ENCODE data around the gene IL1F10. TPM values are rescaled to one million over a fixed set of nuclear protein-coding genes. Genes with fewer than 3 reads are reported as not detected.

The IL1F10 gene
- total and polyA plus RNA-seq, 10 of the 15 experiments (the other 5 are each of a cell fraction or from before 2014, with no cell fraction given), result not detected

DNA sequence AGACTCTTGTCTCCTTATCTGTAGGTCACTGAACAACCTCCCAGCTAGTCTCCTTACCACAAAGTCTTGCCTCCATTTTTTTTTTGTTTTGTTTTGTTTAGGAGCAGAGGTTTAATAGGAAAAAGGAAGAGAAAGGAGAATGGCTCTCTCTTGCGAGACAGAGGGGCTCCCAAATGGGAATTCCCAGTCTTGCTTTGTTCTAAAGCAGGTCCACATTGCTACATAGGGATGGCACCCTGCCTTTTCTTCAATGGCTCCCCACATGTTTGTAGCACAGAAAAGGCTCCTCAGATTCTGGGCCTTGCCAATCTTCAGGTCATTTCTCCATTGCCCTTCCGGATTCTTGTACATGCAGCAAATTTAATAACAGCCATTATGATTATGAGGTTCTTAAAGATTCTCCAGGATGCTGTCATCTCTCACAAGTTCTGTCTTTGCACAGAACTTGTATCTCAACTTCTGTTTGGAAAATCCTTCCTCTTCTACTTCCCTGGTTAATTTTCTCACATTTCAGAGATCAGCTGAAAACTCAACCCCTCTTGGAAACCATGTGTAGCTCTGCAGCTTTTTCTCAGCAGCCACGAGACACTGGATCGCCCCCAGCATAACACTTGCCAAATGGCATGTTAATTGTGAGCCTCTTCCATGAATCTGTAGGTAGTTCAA lies 23.6 kb downstream of the IL1F10 start:
- BruUV-seq (replicated peaks), result no TSS peak
- no peak overlapping the region for H3K4me3 ChIP-seq
- no peaks in the 10 kb centered on the region for H3K9me3 ChIP-seq (replicated peaks; ENCODE audit: control insufficient read depth, insufficient read depth, low read length)
- no peak overlapping the region for H3K4me2 ChIP-seq (ENCODE audit: control insufficient read depth, insufficient read depth)
- ATAC-seq (no peak), FAIRE-seq (no peak), DNase-seq (ENCODE audit: low read depth, low spot score) (no peak)
- SMC1A ChIA-PET (ENCODE audit: uncharacterized antibody, unreplicated experiment), result no interaction called here
- CTCF ChIA-PET, result interaction anchor here (3.5 kb wide), 1 partner anchor 11 kb away, joined by 15 read pairs; no protein-coding TSS in a partner anchor
- H3K27ac ChIP-seq (ENCODE audit: control insufficient read depth, insufficient read depth), result no peak overlapping the region
- no peak overlapping the region for H2AFZ ChIP-seq (ENCODE audit: control insufficient read depth, low read depth, low read length)
- intact Hi-C loops (cut with micrococcal nuclease; ENCODE audit: unreplicated experiment), result no loop called here
- no peaks in the 10 kb centered on the region for H3K79me2 ChIP-seq (ENCODE audit: control insufficient read depth, insufficient read depth, low read length)
- no peaks in the 10 kb centered on the region for H4K20me1 ChIP-seq (ENCODE audit: control insufficient read depth, insufficient read depth)
- RAD21 ChIA-PET (ENCODE audit: unreplicated experiment), result no interaction called here
- in situ Hi-C loops (cut with MboI), result no loop called here
- H3K4me1 ChIP-seq (ENCODE audit: control insufficient read depth, insufficient read depth, low read length), result no peaks in the 10 kb centered on the region
- H3K27me3 ChIP-seq (replicated peaks in 1 of 2; ENCODE audit: control insufficient read depth in 2 of 2, insufficient read depth in 2 of 2, low read length in 1 of 2), result no peaks in the 10 kb centered on the region; a peak in 1 of 4 replicates
- no peaks in the 10 kb centered on the region for H3K36me3 ChIP-seq (ENCODE audit: control insufficient read depth in 2 of 2, insufficient read depth in 2 of 2, low read length in 1 of 2)
- no peak overlapping the region for H3K9ac ChIP-seq (ENCODE audit: control insufficient read depth, insufficient read depth, low read length)
- WGBS (ENCODE audit: insufficient coverage, insufficient replicate concordance, low lambda C conversion rate, missing lambda C conversion rate), result 25% methylated on average over 4 of the region's 4 CpGs
- POLR2A ChIA-PET, result no interaction called here
- no peak for TF ChIP-seq HDGF (IDR thresholded peaks at IDR 0.05)
- no peak for TF ChIP-seq TCF3 (IDR thresholded peaks at IDR 0.05; ENCODE audit: borderline replicate concordance, insufficient read depth, low read depth, low read length)
- TF ChIP-seq, protein P1, sequence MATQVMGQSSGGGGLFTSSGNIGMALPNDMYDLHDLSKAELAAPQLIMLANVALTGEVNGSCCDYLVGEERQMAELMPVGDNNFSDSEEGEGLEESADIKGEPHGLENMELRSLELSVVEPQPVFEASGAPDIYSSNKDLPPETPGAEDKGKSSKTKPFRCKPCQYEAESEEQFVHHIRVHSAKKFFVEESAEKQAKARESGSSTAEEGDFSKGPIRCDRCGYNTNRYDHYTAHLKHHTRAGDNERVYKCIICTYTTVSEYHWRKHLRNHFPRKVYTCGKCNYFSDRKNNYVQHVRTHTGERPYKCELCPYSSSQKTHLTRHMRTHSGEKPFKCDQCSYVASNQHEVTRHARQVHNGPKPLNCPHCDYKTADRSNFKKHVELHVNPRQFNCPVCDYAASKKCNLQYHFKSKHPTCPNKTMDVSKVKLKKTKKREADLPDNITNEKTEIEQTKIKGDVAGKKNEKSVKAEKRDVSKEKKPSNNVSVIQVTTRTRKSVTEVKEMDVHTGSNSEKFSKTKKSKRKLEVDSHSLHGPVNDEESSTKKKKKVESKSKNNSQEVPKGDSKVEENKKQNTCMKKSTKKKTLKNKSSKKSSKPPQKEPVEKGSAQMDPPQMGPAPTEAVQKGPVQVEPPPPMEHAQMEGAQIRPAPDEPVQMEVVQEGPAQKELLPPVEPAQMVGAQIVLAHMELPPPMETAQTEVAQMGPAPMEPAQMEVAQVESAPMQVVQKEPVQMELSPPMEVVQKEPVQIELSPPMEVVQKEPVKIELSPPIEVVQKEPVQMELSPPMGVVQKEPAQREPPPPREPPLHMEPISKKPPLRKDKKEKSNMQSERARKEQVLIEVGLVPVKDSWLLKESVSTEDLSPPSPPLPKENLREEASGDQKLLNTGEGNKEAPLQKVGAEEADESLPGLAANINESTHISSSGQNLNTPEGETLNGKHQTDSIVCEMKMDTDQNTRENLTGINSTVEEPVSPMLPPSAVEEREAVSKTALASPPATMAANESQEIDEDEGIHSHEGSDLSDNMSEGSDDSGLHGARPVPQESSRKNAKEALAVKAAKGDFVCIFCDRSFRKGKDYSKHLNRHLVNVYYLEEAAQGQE (IDR thresholded peaks at IDR 0.05; ENCODE audit: low read depth, low read length), result no peak
- no peak for TF ChIP-seq NKRF (conservative IDR thresholded peaks at IDR 0.05)
- TF ChIP-seq MEF2B (IDR thresholded peaks at IDR 0.05; ENCODE audit: partially characterized antibody, poor library complexity, severe bottlenecking), result no peak
- no peak for TF ChIP-seq ZNF592 (IDR thresholded peaks at IDR 0.05)
- no peak for TF ChIP-seq NFYB (IDR thresholded peaks at IDR 0.05; ENCODE audit: insufficient read depth, low read depth, low read length)
- TF ChIP-seq EGR1 (IDR thresholded peaks at IDR 0.05; ENCODE audit: borderline replicate concordance in 1 of 2, low read depth in 2 of 2, low read length in 2 of 2), result no peak
- TF ChIP-seq SIX5 (IDR thresholded peaks at IDR 0.05; ENCODE audit: low read depth, low read length, severe bottlenecking), result no peak
- TF ChIP-seq, protein P2, sequence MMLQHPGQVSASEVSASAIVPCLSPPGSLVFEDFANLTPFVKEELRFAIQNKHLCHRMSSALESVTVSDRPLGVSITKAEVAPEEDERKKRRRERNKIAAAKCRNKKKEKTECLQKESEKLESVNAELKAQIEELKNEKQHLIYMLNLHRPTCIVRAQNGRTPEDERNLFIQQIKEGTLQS (IDR thresholded peaks at IDR 0.05; ENCODE audit: borderline replicate concordance, extremely low read depth, low read depth, low read length), result no peak
- TF ChIP-seq SUZ12 (IDR thresholded peaks at IDR 0.05; ENCODE audit: unreplicated experiment), result no peak
- no peak for TF ChIP-seq RCOR1 (conservative IDR thresholded peaks at IDR 0.05; ENCODE audit: low read depth, low read length)
- no peak for TF ChIP-seq CREB1 (IDR thresholded peaks at IDR 0.05; ENCODE audit: low read depth)
